Left ventricle myocardium inferior (tissue), 1 donor: ENCODE data around the gene NR1H4. TPM values are rescaled to one million over a fixed set of nuclear protein-coding genes. Genes with fewer than 3 reads are reported as not detected.

Experiments used
- DNase-seq: peaks from one replicate; pipeline ENCODE4 v3.0.0-alpha.2; 2020
- H3K27ac ChIP-seq: fragments of 200-600 bp; replicated peaks from 2 replicates; pipeline ENCODE4 v1.8.0; 2021
- H3K27me3 ChIP-seq: fragments of 200-600 bp; 2 replicates; pipeline ENCODE4 v1.8.0; 2021; ENCODE audit warnings: low read depth
- H3K36me3 ChIP-seq: fragments of 200-600 bp; 2 replicates; pipeline ENCODE4 v1.8.0; 2021
- H3K4me1 ChIP-seq: fragments of 200-600 bp; 2 replicates; pipeline ENCODE4 v1.8.0; 2021
- H3K4me3 ChIP-seq: fragments of 200-600 bp; 2 replicates; pipeline ENCODE4 v1.8.0; 2021; ENCODE audit warnings: mild to moderate bottlenecking, moderate library complexity
- H3K9me3 ChIP-seq: fragments of 200-600 bp; replicated peaks from 2 replicates; pipeline ENCODE4 v1.8.0; 2021
- CTCF ChIP-seq: fragments of 200-600 bp; IDR thresholded peaks from 2 replicates; pipeline ENCODE4 v1.8.0; 2021; ENCODE audit warnings: antibody characterized with exemption, mild to moderate bottlenecking, borderline replicate concordance
- intact Hi-C: fragments of 100-400 bp; cut with micrococcal nuclease; formaldehyde crosslinking; loops from one replicate; pipeline ENCODE4 v1.11.0; 2022
- total RNA-seq: library from RNA; stranded (reverse); fragmentation: NEBNext Ultra II Directional; extraction: Animal tissue kit (Norgen Biotek cat#: 25700); gene quantifications from one replicate; pipeline ENCODE4 v1.2.1, GENCODE V29; 2021
- donor health status: DM: no; HTN: yes; CAD: no; lungs with severe emphysema.

Gene NR1H4
- total RNA-seq, 1 donor from 2014 or later, result not detected

- H3K9me3 ChIP-seq, result no peaks in the 10 kb centered on the region
- no peak overlapping the region for H3K4me3 ChIP-seq
- no peak for TF ChIP-seq CTCF
- no peak for DNase-seq
- no peak overlapping the region for H3K27ac ChIP-seq
- intact Hi-C loops, result no loop called here
- no peaks in the 10 kb centered on the region for H3K36me3 ChIP-seq
- H3K27me3 ChIP-seq, result no peaks in the 10 kb centered on the region
- H3K4me1 ChIP-seq, result peaks cover 17% of the 10 kb centered on the region
Observed at GRCh38 chr12:100565987-100566545, 92.4 kb downstream of the NR1H4 start.

- H3K4me1 ChIP-seq, result peaks cover 17% of the 10 kb centered on the region
- no peak overlapping the region for H3K4me3 ChIP-seq
- peak overlapping the region; percentile 21 for H3K27ac ChIP-seq
- no peaks in the 10 kb centered on the region for H3K36me3 ChIP-seq
- intact Hi-C loops, result no loop called here
- no peak for TF ChIP-seq CTCF
- DNase-seq, result no peak
- H3K27me3 ChIP-seq, result no peaks in the 10 kb centered on the region
- no peaks in the 10 kb centered on the region for H3K9me3 ChIP-seq
Observed at GRCh38 chr12:100566887-100567637, 93.4 kb downstream of the NR1H4 start.

GRCh38 chr12:100567945-100568344 is 94.3 kb downstream of the NR1H4 start:
- TF ChIP-seq CTCF, result no peak
- no peaks in the 10 kb centered on the region for H3K9me3 ChIP-seq
- peaks cover 17% of the 10 kb centered on the region for H3K4me1 ChIP-seq
- no peak for DNase-seq
- no peak overlapping the region for H3K4me3 ChIP-seq
- no peaks in the 10 kb centered on the region for H3K36me3 ChIP-seq
- no peaks in the 10 kb centered on the region for H3K27me3 ChIP-seq
- peak overlapping the region; percentile 21 for H3K27ac ChIP-seq
- intact Hi-C loops, result no loop called here

GRCh38 chr12:100572184-100572583 is 98.5 kb downstream of the NR1H4 start:
- no peaks in the 10 kb centered on the region for H3K36me3 ChIP-seq
- H3K9me3 ChIP-seq, result no peaks in the 10 kb centered on the region
- intact Hi-C loops, result no loop called here
- peaks cover 21% of the 10 kb centered on the region for H3K4me1 ChIP-seq
- H3K4me3 ChIP-seq, result no peak overlapping the region
- H3K27me3 ChIP-seq, result peaks cover 15% of the 10 kb centered on the region
- TF ChIP-seq CTCF, result no peak
- H3K27ac ChIP-seq, result peak overlapping the region; percentile 78
- no peak for DNase-seq

- Histone ChIP-seq H3K27me3 (peaks cover 15% of the 10 kb centered on the region), H3K36me3 (no peaks in the 10 kb centered on the region), H3K9me3 (no peaks in the 10 kb centered on the region), H3K4me1 (peaks cover 21% of the 10 kb centered on the region), H3K4me3 (peak within 1 kb of the TSS; percentile 80), H3K27ac (peak within 1 kb of the TSS; percentile 78)
- DNase-seq, result peak; percentile 91
- no peak for TF ChIP-seq CTCF
- intact Hi-C loops, result no loop called here
Observed at GRCh38 chr12:100573292-100574186, 99.9 kb downstream of the NR1H4 start, which contains the start of gene GAS2L3. Gene GAS2L3, plus strand, starts transcription at chr12:100573684. Its CDS starts 21,221 bp downstream, at chr12:100594905.
